GM04503 (cell line): ENCODE results near the gene HSD3B7.
"Not testable (repeated sequence)": the region's sequence is repeated elsewhere in the genome, so short reads cannot be mapped to it uniquely, and the experiment has no call there.

Experiments used
- DNase-seq: peaks from one replicate; pipeline ENCODE4 v3.0.0-alpha.2; 2012; ENCODE audit warnings: low read depth

Gene HSD3B7

DNA sequence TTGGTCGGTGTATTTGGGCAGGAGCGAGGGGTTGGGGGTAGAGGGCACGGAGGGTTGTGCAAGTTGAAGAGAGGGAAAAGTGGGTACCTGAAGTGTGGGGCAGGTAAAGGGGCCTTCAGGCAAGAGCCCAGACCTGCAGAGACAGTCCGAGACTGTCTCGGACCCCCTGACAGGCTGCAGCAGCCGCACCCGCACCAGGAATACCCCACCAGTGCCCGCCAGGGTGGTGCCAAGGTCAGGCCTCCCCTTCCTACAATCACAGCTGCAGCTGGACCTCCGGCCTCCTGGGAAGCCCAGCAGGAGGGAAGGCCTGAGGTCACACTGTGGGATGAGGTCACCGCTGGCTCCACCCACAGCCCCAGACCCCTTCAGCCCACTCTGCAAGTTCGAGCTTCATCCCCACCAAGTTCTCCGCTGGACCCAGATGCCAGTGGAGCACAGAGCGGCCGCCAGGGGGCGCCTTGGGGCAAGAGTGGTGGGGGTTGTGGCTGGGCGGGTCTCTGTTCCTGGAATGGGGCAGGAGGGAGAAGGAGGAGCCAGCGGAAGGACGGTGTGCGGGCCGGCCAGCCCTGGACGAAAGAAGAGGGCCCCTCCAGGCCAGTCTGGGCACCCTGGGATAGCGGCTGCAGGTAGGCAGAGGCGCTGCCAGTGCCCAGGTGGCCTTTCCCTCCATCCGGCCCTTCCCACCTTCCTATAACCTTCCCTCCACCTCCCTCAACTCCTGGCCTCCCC, at the start of gene HSD3B7:
TSS of gene HSD3B7 (plus strand) at position 539 of the 732 bp plus-strand sequence. CDS start 452 bp downstream, outside the sequence.
- DNase-seq: no peak

DNA sequence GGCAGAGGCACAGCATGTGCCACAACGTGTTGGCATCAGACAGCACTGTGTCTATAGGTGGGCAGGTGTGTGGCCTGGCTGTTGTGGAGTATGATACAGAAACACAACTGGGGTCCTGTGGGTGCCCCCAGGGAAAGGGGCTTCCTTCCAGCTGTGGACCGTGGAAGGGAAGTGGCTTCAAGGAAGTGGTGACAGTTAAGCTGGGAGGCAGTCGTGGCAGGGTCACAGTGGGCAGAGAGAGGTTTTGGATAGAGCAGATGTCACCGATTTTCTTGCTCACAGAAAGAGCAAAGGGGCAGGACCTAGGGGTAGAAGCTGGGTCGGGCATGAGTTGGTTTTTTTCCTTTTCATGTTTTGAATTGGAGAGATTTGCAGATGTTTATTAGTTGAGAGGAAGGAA, 47.3 kb upstream of the HSD3B7 start:
- DNase-seq: no peak

DNA sequence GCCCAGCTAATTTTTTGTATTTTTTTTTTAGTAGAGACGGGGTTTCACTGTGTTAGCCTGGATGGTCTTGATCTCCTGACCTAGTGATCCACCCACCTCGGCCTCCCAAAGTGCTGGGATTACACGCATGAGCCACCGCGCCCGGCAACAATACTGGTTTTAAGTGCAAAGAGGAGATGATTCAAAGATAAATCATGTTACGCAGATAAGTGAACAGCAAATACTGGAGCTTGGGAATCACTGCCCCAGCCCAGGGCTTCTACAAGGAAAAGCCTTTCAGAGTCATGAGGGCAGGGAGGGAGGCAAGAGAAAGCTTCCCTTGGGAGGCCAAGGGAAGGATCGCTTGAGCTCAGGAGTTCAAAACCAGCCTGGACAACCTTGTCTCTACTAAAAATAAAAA, 45.4 kb upstream of the HSD3B7 start:
- DNase-seq: not testable (repeated sequence)

DNA sequence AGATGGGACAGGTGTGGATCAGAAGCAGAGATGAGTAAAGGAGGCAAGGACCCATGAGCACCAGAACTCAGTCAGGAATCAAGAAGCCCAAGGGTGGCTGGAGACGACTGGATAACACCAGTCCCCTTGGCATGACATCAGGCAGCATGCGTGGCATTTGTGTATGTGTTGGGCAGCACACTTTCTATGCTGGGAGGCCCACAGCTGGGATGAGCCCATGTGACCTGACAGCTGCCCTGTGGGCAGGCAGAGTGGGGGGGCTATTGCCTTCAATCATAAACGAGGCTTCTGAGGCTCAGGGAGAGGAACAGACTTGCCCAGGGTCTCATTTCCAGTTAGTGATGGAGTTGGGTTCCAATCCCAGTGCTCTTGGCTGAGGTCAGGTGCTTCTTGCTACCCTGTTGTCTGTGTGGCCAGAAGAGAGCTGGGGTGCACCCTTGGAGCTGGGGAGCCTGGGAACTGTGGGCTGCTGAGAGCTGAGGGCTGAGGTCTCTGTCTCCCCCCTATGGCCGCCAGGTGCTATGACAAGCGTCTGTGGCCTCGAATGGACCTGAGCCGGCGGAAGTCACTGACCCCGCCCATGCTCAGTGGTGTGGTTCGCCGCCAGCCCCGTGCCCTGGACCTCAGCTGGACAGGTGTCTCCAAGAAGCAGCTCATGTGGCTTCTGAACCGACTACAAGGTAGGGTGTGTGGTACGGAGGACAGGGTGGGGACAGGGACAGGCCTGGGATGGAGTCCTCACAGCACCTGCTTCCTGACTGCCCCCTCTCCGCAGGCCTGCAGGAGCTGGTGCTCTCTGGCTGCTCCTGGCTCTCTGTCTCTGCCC, 43.2 kb upstream of the HSD3B7 start:
- DNase-seq: no peak

DNA sequence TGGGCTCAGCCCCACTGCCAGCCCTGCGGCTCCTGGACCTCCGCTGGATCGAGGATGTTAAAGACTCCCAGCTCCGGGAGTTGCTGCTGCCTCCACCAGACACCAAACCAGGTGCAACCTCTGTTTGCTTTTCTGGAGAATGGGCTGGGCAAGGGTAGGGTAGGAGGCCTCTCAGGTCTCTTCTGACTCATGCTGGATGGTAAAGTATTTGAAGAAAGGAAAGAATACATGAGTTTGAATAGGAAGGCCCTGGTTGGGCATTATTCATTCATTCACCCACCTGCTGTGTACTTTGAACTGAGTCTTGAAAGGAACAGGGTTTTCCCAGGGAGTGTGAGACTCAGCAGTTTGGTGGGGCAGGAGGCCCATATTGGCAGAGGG, 42.6 kb upstream of the HSD3B7 start:
- DNase-seq: no peak

DNA sequence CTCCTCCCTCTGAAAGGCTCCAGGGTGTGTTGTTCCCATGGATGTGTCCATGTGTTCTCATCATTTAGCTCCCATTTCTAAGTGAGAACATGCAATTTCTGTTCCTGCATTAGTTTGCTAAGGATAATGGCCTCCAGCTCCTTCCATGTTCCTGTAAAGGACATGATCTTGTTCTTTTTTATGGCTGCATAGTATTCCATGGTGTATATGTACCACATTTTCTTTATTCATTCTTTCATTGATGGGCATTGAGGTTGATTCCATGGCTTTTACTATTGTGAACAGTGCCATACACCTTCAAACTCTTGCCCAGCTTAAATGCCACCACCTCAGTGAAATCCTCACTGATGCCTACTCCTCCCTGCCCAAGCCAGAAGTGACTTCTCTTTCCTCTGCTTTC, 40.7 kb upstream of the HSD3B7 start:
- no peak for DNase-seq

DNA sequence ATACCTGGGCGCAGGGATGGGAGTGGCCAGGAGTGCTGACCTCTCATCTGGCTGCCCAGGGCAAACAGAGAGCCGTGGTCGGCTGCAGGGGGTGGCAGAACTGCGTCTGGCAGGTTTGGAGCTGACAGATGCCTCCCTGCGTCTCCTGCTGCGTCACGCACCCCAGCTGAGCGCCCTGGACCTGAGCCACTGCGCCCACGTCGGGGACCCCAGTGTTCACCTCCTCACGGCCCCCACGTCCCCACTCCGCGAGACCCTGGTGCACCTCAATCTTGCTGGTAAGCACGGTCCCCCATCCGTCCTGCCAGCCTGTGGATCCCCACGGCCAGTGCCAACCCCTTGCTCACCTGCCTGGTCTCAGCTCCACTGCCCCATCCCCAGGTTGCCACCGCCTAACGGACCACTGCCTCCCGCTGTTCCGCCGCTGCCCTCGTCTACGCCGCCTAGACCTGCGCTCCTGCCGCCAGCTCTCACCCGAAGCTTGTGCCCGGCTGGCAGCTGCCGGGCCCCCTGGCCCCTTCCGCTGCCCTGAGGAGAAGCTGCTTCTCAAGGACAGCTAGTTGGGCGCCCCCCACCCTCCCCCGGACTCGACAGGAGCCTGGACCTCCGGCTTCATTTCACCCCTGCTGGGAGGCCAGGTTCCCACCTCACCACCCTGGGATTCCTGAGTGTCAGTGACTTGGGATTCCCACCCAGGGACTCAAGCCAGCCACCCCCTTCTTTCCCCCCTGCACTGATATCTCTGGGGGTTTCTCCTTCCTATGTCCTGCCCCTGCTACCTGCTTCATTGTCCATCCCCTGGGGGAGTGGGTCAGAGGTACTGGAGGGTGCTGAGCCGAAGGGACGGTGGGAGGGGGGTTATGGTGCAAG, 38.1 kb upstream of the HSD3B7 start:
- DNase-seq: no peak

DNA sequence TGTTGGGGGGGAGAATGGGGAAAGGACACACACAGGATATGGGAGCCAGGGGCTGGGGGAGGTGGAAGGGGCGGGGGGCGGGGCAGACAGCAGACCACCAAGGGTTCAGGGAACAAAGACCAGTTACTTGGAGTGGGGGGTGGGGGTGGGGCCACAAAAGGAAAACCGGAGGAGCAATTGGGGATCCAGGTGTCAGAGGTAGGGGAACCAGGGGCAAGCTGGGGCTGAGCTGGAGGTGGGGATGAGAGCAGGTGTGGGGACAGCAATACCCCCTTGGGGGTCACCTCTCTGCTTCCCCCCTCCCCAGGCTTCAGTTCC, 37.5 kb upstream of the HSD3B7 start:
- no peak for DNase-seq

DNA sequence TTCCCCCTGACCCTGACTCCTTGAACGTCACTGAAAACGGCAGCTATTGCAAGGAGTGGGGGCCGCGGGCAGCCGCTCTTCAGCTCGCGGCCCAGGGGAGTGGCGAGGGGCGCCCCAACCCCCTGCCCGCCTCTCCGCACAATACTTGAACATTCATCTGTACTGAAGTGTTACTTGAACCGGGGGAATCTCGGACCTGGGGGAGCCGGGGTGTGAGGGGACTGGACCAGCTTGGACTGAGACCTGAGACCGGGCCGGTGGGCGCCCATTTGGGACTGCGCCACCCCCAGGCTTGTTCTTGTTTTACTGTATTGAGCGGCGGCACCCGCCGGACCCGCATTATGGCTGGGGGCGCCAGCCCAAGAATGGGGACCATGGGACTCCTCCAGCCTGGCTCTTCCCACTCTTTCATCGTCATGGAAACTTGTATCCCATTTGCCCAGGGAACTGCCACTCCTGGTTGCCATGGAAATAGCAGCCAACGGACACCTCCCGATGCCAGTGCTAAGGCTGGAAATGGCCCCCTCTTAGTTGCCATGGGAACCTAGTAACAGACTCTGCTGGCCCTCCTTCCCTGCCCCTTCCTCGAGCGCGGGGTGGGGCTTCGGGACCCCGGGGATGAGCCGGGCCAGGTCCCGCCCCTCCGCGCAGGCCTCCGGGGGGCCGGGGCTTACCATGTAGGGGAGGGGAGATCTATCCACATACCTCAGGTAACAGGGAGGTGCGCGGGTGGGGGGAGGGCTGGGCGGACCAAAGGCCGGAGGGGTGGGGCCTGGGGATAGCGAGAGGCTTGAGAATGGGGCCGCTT, 36.9 kb upstream of the HSD3B7 start:
- DNase-seq: peak; percentile 94

GRCh38 chr16:30948667-30949649, 36.0 kb upstream of the HSD3B7 start, which contains the start of gene ORAI3:
ORAI3 (plus strand) TSS chr16:30949068; CDS start chr16:30949290, 222 bp downstream.
- DNase-seq: no peak

DNA sequence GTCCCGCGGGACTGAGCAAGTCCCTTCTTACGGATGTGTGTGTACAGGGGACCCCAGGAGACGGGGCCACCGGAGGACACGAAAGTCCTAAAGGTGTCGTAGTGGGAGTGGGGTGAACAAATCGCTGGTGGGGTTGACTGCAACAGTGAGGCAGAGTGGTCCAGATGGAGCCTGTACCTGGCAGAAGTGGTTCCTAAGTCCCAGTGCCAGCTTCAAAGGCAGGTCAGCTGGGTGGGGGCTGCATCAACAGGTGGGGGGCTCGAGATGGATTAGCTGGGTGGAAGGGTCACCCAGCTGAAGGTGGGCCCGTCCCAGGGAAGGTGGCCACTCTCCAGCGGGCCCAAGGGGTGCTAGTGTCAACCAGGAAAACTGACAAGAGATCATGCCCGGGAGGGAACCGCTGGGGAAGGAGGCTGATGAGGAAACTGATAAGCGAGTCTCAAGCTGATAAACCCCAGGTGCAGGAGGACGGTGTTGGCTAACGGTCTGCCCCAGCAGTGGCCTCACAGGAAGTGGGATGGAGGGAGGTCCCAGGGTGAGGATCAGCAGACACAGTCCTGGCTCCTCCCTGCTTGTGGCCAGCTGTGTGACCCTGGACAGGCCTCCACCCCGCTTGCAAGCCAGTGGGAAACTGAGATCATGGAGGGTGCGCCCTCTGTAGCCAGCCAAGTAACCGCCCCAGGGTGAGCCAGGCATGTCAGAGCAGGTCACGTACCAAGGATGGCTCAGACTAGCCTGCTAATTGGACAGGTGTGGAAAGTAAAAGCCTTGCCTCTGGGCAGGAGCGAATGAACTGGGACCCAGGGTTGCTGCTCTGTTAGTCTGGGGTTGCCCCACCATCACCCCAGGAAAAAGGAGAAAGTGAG, 35.1 kb upstream of the HSD3B7 start:
- peak; percentile 60 for DNase-seq

- no peak for DNase-seq
These were observed 34.4 kb upstream of the HSD3B7 start for GRCh38 chr16:30950516-30951065.

GRCh38 chr16:30951193-30951592, 33.8 kb upstream of the HSD3B7 start:
- DNase-seq: no peak

GRCh38 chr16:30951750-30952149, 33.3 kb upstream of the HSD3B7 start:
- DNase-seq: no peak

DNA sequence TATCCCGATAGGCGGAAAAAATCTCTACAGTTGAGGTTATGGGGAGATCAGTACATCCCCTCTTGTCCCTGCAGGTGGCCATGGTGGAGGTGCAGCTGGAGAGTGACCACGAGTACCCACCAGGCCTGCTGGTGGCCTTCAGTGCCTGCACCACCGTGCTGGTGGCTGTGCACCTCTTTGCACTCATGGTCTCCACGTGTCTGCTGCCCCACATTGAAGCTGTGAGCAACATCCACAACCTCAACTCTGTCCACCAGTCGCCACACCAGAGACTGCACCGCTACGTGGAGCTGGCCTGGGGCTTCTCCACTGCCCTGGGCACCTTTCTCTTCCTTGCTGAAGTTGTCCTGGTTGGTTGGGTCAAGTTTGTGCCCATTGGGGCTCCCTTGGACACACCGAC, 31.9 kb upstream of the HSD3B7 start:
- DNase-seq: no peak

- DNase-seq: no peak
These were observed 31.4 kb upstream of the HSD3B7 start for GRCh38 chr16:30953511-30954124.

- no peak for DNase-seq
These were observed 30.0 kb upstream of the HSD3B7 start for GRCh38 chr16:30954993-30955392.

- DNase-seq: no peak
These were observed 28.2 kb upstream of the HSD3B7 start for GRCh38 chr16:30956601-30957455.
